ENCODE data around the gene GALNT7.

Gene GALNT7

DNA sequence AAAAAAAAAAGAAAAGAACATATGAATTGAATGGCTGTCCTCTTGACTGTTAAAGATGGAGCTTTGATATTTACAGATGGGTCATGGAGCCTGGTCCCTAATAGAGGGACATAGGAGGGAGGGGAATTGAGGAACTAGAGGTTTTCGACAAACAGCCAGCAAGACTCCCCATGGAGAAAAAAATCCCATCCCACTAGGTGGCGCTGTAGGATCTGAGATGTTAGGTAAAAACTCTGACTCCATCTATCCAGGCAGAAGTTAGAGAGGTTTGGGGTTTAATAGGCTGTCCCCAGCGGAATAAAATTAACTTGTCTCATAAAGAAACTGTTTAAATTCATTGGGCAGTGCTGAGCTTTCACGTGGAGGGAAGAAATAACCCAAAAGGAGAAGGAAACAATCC is 119.7 kb downstream of the GALNT7 start:
- TF ChIP-seq GATA2 (IDR thresholded peaks at IDR 0.05; ENCODE audit: low read depth, low read length): no peak
- TF ChIP-seq GATA3 (IDR thresholded peaks at IDR 0.05; ENCODE audit: low read depth, low read length): no peak

DNA sequence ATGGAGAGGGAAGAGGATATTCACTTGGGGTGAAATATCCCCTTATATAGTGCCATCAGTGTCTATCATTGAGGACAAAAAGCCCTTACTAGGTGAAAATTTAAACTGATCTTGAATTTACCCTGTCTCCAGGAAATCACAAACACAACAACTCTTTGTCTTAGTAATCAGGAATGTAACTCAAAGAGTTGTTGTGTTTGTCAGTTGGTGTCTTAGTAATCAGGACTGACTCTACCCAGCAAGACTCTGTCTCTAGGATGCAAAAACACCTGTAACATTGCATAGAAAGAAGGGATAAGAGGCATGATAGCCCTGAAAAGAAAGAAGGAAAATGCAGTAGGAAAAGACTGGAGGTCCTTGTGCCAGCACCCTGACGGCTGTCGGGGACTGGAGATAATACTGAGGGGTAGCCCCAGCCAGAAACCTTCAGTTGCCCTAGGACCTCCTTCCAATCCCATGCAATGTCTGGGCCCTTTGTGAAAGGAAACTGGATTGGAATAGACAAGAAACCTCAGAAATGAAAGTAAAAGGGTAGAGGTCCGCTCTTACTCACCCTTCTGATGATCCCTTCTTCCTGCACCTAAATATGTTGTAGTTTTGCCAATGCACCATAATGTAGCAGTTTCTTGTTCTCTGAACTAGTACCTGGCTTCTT is 120.2 kb downstream of the GALNT7 start:
- TF ChIP-seq GATA3 (IDR thresholded peaks at IDR 0.05; ENCODE audit: low read depth, low read length): no peak

GRCh38 chr4:173289353-173289727 is 120.7 kb downstream of the GALNT7 start:
- TF ChIP-seq GATA2 (IDR thresholded peaks at IDR 0.05; ENCODE audit: low read depth, low read length): no peak
- TF ChIP-seq GATA3 (IDR thresholded peaks at IDR 0.05; ENCODE audit: low read depth, low read length): no peak

DNA sequence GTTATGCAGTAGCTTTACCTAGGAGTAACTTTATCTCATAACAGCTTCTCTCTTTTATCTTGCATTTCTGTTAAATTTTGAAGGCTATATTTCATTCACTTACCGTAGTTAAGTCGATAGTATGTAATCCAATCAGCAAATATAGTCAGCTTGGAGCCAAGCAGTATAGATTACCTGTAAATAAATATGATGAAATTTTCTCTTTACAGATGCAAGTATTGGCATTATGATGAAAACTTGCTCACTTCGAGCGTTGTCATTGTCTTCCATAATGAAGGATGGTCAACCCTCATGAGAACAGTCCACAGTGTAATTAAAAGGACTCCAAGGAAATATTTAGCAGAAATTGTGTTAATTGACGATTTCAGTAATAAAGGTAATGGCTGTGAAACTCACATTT is 123.3 kb downstream of the GALNT7 start:
- TF ChIP-seq GATA2 (IDR thresholded peaks at IDR 0.05; ENCODE audit: low read depth, low read length) (no peak), GATA3 (IDR thresholded peaks at IDR 0.05; ENCODE audit: low read depth, low read length) (no peak)

DNA sequence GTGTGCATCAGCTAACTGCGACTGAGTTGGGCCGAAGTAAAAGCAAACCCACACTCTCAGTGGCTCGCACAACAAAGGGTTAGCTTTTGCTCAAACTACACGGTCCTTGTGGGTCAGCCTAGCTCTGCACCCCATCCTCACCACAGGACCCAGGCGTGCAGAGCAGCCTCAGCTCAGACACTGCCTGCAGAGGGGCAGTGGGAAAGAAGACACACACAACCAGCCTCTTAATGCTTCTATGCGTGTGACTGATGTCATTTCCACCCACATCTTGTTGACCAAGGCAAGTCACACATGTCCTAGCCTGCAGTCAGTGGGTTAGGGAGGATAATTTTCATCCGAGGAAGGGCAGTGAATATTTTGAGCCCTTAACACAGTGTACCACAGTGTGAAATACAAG is 125.1 kb downstream of the GALNT7 start:
- TF ChIP-seq GATA2 (IDR thresholded peaks at IDR 0.05; ENCODE audit: low read depth, low read length) (no peak), GATA3 (IDR thresholded peaks at IDR 0.05; ENCODE audit: low read depth, low read length) (no peak)

DNA sequence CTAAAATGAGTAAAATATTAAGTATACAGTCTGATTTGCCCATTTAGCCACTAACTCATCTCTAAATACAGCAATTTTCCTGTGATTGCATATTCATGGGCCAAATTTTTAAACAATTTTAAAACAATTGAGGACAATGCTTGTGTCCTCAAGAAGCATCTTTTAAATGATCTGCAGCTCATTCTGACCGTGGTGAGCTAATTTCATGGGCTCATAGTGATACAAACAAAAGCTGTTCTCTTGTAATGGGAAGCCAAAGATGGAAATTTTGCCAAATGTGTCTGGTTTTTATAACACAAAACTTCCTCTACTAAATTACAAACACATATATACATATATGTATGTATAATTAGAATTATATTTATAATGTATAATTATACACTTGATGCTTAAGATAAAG is 125.8 kb downstream of the GALNT7 start:
- TF ChIP-seq GATA2 (IDR thresholded peaks at IDR 0.05; ENCODE audit: low read depth, low read length) (no peak), GATA3 (IDR thresholded peaks at IDR 0.05; ENCODE audit: low read depth, low read length) (no peak)

DNA sequence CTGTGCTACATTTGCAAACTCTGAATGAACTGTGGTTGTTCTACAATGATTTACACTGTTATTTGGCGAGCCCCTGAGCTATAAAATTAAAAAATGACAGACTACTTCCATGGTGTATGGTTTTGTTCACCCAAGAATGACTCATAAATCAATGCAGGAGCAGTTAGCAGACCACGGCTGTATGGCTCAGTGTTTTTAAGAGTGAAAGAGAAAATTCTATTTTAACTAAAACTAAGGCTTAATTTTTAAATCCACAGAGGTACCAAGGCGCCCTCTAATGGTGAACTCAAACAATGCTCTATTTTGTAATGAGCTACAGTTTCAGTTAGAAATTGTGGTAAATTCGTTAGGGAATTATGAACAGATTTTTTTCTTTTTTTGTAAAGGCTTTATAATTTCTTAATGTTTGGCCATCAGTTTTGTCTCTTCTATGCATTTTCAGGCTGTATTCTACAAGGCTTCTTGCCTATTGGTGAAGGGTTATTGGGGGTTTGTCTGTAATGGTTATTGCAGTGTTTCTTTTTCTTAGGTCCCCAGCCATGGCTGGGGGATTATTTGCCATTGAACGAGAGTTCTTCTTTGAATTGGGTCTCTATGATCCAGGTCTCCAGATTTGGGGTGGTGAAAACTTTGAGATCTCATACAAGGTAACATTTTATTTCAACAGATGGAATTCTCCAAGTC is 133.0 kb downstream of the GALNT7 start:
- no peak for TF ChIP-seq GATA3 (IDR thresholded peaks at IDR 0.05; ENCODE audit: low read depth, low read length)
- TF ChIP-seq GATA2 (IDR thresholded peaks at IDR 0.05; ENCODE audit: low read depth, low read length): no peak

DNA sequence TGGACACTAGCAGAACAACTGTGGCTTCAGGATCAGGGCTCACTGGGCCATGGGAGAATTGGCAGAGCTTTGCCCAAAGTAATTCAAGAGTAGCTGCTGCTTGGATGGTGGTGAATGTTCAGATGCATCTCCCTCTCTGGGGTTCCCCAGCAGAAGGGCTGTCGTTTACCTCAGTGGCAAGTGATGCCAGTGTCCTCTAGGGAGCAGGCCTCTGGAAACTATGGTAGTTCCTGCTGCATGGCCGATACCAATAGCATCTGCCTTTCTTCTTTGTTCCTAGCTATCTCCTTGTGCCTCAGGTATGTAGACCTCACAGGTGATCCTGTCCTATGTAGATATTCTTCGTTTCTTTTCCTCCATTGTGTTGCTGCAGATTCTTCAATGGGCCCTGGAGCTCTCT is 139.2 kb downstream of the GALNT7 start:
- TF ChIP-seq GATA3 (IDR thresholded peaks at IDR 0.05; ENCODE audit: low read depth, low read length) (no peak), GATA2 (IDR thresholded peaks at IDR 0.05; ENCODE audit: low read depth, low read length) (no peak)

DNA sequence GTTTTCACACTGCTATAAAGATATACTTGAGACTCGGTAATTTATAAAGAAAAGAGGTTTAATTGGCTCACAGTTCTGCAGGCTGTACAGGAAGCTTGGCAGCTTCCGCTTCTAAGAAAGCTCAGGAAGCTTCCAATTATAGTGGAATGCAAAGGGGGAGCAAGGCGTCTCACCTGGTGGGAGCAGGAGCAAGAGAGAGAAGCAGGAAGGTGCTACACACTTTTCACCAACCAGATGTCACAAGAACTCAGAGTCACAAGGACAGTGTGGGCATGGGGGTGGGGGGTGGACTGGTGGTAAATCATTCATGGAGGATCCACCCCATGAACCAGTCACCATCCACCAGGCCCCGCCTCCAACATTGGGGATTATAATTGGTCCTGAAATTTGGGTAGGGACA is 142.8 kb downstream of the GALNT7 start:
- TF ChIP-seq GATA3 (IDR thresholded peaks at IDR 0.05; ENCODE audit: low read depth, low read length) (no peak), GATA2 (IDR thresholded peaks at IDR 0.05; ENCODE audit: low read depth, low read length) (no peak)

GRCh38 chr4:173314715-173315114 is 146.1 kb downstream of the GALNT7 start:
- no peak for TF ChIP-seq GATA3 (IDR thresholded peaks at IDR 0.05; ENCODE audit: low read depth, low read length)

- TF ChIP-seq GATA2 (IDR thresholded peaks at IDR 0.05; ENCODE audit: low read depth, low read length): no peak
- TF ChIP-seq GATA3 (IDR thresholded peaks at IDR 0.05; ENCODE audit: low read depth, low read length): no peak
Measured at GRCh38 chr4:173316060-173316459, 147.4 kb downstream of the GALNT7 start.

- no peak for TF ChIP-seq GATA2 (IDR thresholded peaks at IDR 0.05; ENCODE audit: low read depth, low read length)
Measured at GRCh38 chr4:173317004-173317403, 148.4 kb downstream of the GALNT7 start.

DNA sequence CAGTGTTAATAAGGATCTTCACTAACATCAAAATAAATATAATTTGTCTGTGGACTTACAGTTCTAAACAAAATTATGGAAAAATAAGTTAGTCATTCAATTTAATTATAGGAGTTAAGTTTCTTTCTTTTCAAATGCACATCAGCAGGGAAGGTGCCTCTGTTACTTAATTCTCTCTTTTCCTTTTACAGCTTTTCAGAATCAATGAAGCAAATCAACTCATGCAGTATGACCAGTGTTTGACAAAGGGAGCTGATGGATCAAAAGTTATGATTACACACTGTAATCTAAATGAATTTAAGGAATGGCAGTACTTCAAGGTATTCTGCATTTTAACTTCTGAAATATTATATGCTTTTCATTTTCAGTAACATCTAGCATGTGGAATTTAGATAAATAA is 149.6 kb downstream of the GALNT7 start:
- no peak for TF ChIP-seq GATA2 (IDR thresholded peaks at IDR 0.05; ENCODE audit: low read depth, low read length)
- no peak for TF ChIP-seq GATA3 (IDR thresholded peaks at IDR 0.05; ENCODE audit: low read depth, low read length)

DNA sequence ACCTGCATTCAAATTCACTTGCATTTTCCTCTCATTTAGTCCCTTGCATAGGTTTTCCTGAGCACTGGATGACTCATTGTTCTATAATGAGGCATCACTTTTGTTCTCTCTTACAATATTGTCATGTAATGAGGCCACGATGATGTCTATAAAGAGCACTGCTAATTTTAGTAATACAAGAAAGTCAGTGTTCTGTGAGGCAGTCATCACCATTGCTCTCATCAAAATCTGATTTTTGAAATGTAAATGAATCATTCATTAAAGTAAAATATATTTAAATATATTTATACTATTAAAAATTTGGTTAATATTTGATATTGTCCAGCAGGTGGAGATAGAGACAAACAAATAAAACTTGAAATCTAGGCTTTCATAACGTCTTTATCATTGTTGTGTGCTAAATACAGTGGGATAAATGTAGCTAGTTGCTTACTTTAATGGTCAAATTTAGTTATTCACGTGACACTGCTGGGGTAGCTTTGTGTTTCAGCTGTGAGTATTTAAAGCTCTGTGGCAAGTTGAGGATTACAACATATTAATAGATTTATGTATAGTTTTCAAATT is 150.1 kb downstream of the GALNT7 start:
- TF ChIP-seq GATA2 (IDR thresholded peaks at IDR 0.05; ENCODE audit: low read depth, low read length) (no peak), GATA3 (IDR thresholded peaks at IDR 0.05; ENCODE audit: low read depth, low read length) (no peak)

DNA sequence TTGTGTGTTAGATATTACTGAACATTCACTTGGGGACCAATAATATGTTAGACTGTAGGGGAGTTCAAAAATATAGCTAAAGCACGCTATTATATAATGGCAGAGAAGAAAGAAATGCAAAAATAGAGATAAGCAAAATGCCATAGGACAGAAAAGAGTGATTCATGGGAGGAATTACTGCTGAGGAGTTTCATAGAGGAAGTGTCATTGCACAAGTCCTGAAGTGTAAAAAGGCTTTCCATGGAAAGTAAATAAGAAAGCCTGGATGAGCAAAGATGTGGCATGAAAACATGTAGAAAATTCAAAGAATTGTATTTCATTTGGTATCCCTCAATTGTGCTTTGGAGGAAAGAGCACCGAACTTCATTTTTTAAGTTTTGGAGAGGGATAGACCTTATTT is 151.1 kb downstream of the GALNT7 start:
- no peak for TF ChIP-seq GATA3 (IDR thresholded peaks at IDR 0.05; ENCODE audit: low read depth, low read length)
- no peak for TF ChIP-seq GATA2 (IDR thresholded peaks at IDR 0.05; ENCODE audit: low read depth, low read length)
